CD4-positive, alpha-beta memory T cell (primary cell): Measurements from ENCODE around the gene SEC14L1. TPM values are rescaled to one million over a fixed set of nuclear protein-coding genes. Genes with fewer than 3 reads are reported as not detected.
A peak's percentile ranks its signal among the peaks of the same experiment; 100 is the strongest.

Experiments
- CTCF ChIA-PET: fragments of 350-600 bp; sonication (Branson Sonifier 250); formaldehyde crosslinking; loops from one replicate; lab custom pipeline; 2021; ENCODE audit warnings: inconsistent platforms; ENCODE audit not compliant: partially characterized antibody; lab: Charles Lee
- POLR2A ChIA-PET: fragments of 350-600 bp; sonication (Branson Sonifier 250); formaldehyde crosslinking; loops from one replicate; lab custom pipeline; 2021; ENCODE audit not compliant: partially characterized antibody; lab: Charles Lee
- DNase-seq, 5 donors: peaks; one replicate each; pipeline versions ENCODE4 v3.0.0 to v3.0.0-alpha.2; 2020 to 2022; ENCODE audit warnings: mixed read lengths in 1 of 5
- H3K27ac ChIP-seq: one replicate; pipeline ENCODE4 v1.7.0; 2013; ENCODE audit warnings: low read depth, low read length
- H3K27me3 ChIP-seq: 2 replicates; pipeline ENCODE4 v1.7.0; 2013; ENCODE audit warnings: mild to moderate bottlenecking, low read length, moderate library complexity; ENCODE audit not compliant: insufficient read depth
- H3K36me3 ChIP-seq: 2 replicates; pipeline ENCODE4 v1.7.0; 2013; ENCODE audit warnings: mild to moderate bottlenecking, low read length, moderate library complexity; ENCODE audit not compliant: insufficient read depth
- H3K4me1 ChIP-seq: 2 replicates; pipeline ENCODE4 v1.7.0; 2013; ENCODE audit warnings: mild to moderate bottlenecking, low read length, moderate library complexity; ENCODE audit not compliant: insufficient read depth
- H3K4me3 ChIP-seq, 2 donors: one replicate each; pipeline ENCODE4 v1.7.0; 2013; ENCODE audit warnings: low read length in 2 of 2, mild to moderate bottlenecking in 1 of 2
- H3K9me3 ChIP-seq, 2 donors: one replicate each; pipeline ENCODE4 v1.7.0; 2013; ENCODE audit warnings: low read length in 2 of 2, control low read depth in 1 of 2; ENCODE audit not compliant: control insufficient read depth in 1 of 2
- H3K27ac Mint-ChIP-seq, 7 donors: one replicate each; pipeline ENCODE4 v1.8.0; 2020 to 2021; ENCODE audit warnings: mixed read lengths in 7 of 7, mild to moderate bottlenecking in 6 of 7, inconsistent platforms in 3 of 7, moderate library complexity in 3 of 7
- H3K27me3 Mint-ChIP-seq, 2 donors: one replicate each; pipeline ENCODE4 v1.8.0; 2020 to 2021; ENCODE audit warnings: mixed read lengths in 2 of 2
- H3K36me3 Mint-ChIP-seq, 2 donors: one replicate each; pipeline ENCODE4 v1.8.0; 2020 to 2021; ENCODE audit warnings: mixed read lengths in 2 of 2, inconsistent platforms in 1 of 2, mild to moderate bottlenecking in 1 of 2
- H3K4me1 Mint-ChIP-seq, 4 donors: one replicate each; pipeline ENCODE4 v1.8.0; 2020 to 2021; ENCODE audit warnings: mixed read lengths in 4 of 4, mild to moderate bottlenecking in 1 of 4
- H3K4me3 Mint-ChIP-seq, 8 donors: one replicate each; pipeline ENCODE4 v1.8.0; 2020 to 2021; ENCODE audit warnings: mixed read lengths in 8 of 8, mild to moderate bottlenecking in 7 of 8, moderate library complexity in 6 of 8, inconsistent platforms in 3 of 8
- H3K9me3 Mint-ChIP-seq, 8 donors: one replicate each; pipeline ENCODE4 v1.8.0; 2020 to 2021; ENCODE audit warnings: mixed read lengths in 8 of 8, mild to moderate bottlenecking in 5 of 8, inconsistent platforms in 3 of 8, moderate library complexity in 1 of 8
- intact Hi-C: fragments of 100-400 bp; cut with micrococcal nuclease; formaldehyde crosslinking; loops from one replicate; pipeline ENCODE4 v1.15.1; 2023
- polyA plus RNA-seq, 2 donors: library from polyadenylated mRNA; unstranded; fragments of 300-500 nt; fragmentation: Illumina TruSeq; gene quantifications; one replicate each; pipeline ENCODE4 v1.2.3, GENCODE V29; 2021
- total RNA-seq, 2 experiments: library from RNA; stranded (reverse); gene quantifications; one replicate each; pipeline ENCODE4 v1.2.3, GENCODE V29; 2021

The SEC14L1 gene
- total and polyA plus RNA-seq, 4 experiments from 2014 or later: 8.9 to 35.5 (median 25.9) TPM

DNA sequence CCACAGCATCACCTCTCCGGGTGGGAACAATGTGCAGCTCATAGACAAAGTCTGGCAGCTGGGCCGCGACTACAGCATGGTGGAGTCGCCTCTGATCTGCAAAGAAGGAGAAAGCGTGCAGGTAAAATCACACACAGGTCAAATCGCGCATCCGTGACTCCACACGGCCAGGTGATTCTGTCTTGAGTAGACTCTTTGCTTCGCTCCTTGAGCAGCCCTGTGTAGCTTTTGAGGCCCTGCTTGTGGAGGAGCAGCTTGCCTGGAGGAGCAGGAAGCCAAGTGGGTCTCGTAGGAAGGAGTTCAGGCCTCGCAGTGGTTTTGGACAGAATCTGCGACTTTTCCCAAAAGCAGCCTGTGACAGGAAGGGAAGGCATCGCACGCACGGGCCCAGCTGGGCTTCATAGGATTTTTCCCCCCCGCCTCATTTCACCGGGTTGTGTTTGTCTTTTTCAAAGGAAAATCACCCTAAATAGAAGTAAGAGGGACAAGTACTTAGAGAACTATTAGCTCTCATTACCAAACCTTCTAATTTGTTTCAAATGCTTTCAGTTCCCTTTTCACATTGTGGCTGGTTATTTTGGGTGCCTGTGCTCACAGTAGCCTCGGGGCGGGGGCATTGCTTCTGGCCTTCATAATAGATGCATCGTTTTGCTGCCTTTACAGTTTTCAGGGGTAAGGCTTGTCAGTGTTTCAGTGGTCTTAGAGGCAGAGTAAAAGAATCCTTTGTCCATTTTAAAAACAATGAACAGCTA, 71.5 kb downstream of the SEC14L1 start:
- Histone ChIP-seq H3K27ac (no peak overlapping the region), H3K9me3 (no peaks in the 10 kb centered on the region), H3K36me3 (peaks cover 77% of the 10 kb centered on the region), H3K4me3 (no peak overlapping the region), H3K4me1 (no peaks in the 10 kb centered on the region), H3K27me3 (no peaks in the 10 kb centered on the region)
- ChIA-PET CTCF (no interaction called here), POLR2A (no interaction called here)
- H3K27me3 Mint-ChIP-seq: no peaks in the 10 kb centered on the region
- no peaks in the 10 kb centered on the region for H3K9me3 Mint-ChIP-seq
- H3K36me3 Mint-ChIP-seq: peaks cover 66 to 86% of the 10 kb centered on the region in 2 donors
- peak overlapping the region in 1 of 7 donors; percentile 55 for H3K27ac Mint-ChIP-seq
- no peak for DNase-seq
- H3K4me3 Mint-ChIP-seq: no peak overlapping the region
- intact Hi-C loops: no loop called here
- H3K4me1 Mint-ChIP-seq: peaks cover 0 to 4% (median under 1%) of the 10 kb centered on the region in 4 donors

GRCh38 chr17:77212833-77213777, 72.3 kb downstream of the SEC14L1 start:
- H3K4me1 Mint-ChIP-seq: peaks cover 0 to 4% (median under 1%) of the 10 kb centered on the region in 4 donors
- intact Hi-C loops: no loop called here
- Histone ChIP-seq H3K9me3 (no peaks in the 10 kb centered on the region), H3K4me3 (no peak overlapping the region), H3K4me1 (no peaks in the 10 kb centered on the region), H3K27ac (no peak overlapping the region), H3K36me3 (peaks cover 71% of the 10 kb centered on the region), H3K27me3 (no peaks in the 10 kb centered on the region)
- H3K27me3 Mint-ChIP-seq: no peaks in the 10 kb centered on the region
- POLR2A ChIA-PET: no interaction called here
- H3K36me3 Mint-ChIP-seq: peaks cover 70 to 85% of the 10 kb centered on the region in 2 donors
- H3K27ac Mint-ChIP-seq: peak overlapping the region in 1 of 7 donors; percentile 55
- no peaks in the 10 kb centered on the region for H3K9me3 Mint-ChIP-seq
- DNase-seq: no peak
- no peak overlapping the region for H3K4me3 Mint-ChIP-seq
- CTCF ChIA-PET: no interaction called here

GRCh38 chr17:77213778-77214132, 73.0 kb downstream of the SEC14L1 start:
- POLR2A ChIA-PET: no interaction called here
- H3K9me3 Mint-ChIP-seq: no peaks in the 10 kb centered on the region
- peaks cover 65% of the 10 kb centered on the region for H3K36me3 ChIP-seq
- H3K27me3 ChIP-seq: no peaks in the 10 kb centered on the region
- peaks cover 0 to 4% (median under 1%) of the 10 kb centered on the region in 4 donors for H3K4me1 Mint-ChIP-seq
- no peak for DNase-seq
- H3K27ac ChIP-seq: no peak overlapping the region
- H3K4me3 ChIP-seq: no peak overlapping the region
- H3K27me3 Mint-ChIP-seq: no peaks in the 10 kb centered on the region
- no peak overlapping the region for H3K27ac Mint-ChIP-seq
- H3K36me3 Mint-ChIP-seq: peaks cover 68 to 82% of the 10 kb centered on the region in 2 donors
- no peak overlapping the region for H3K4me3 Mint-ChIP-seq
- intact Hi-C loops: no loop called here
- no peaks in the 10 kb centered on the region for H3K9me3 ChIP-seq
- no peaks in the 10 kb centered on the region for H3K4me1 ChIP-seq
- CTCF ChIA-PET: no interaction called here

DNA sequence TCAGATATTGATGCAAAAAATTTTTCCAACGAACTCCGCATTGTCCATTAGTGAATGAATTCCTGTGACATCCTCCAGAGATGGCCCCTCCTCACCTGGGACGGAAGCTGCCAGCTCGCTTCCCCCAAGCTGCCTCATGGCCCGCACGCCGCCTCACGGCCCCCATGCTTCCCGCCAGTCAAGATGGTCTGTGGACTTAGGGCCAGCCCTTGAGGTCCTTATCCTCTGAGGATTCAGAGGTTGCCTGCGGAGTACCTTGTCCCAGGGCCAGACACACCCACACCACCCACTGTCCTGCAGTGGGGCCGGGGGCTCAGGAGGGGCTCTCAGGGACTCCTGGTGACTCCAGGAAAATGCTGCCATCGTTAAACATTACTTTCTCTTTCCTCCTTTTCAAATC, 73.6 kb downstream of the SEC14L1 start:
- H3K27ac ChIP-seq: no peak overlapping the region
- no peaks in the 10 kb centered on the region for H3K9me3 Mint-ChIP-seq
- H3K36me3 ChIP-seq: peaks cover 59% of the 10 kb centered on the region
- peaks cover 0 to 4% (median under 1%) of the 10 kb centered on the region in 4 donors for H3K4me1 Mint-ChIP-seq
- intact Hi-C loops: no loop called here
- H3K4me3 Mint-ChIP-seq: no peak overlapping the region
- no peaks in the 10 kb centered on the region for H3K27me3 ChIP-seq
- peaks cover 71 to 81% of the 10 kb centered on the region in 2 donors for H3K36me3 Mint-ChIP-seq
- no peak overlapping the region for H3K4me3 ChIP-seq
- no peak overlapping the region for H3K27ac Mint-ChIP-seq
- no peaks in the 10 kb centered on the region for H3K9me3 ChIP-seq
- H3K4me1 ChIP-seq: no peaks in the 10 kb centered on the region
- no peak for DNase-seq
- POLR2A ChIA-PET: no interaction called here
- CTCF ChIA-PET: no interaction called here
- no peaks in the 10 kb centered on the region for H3K27me3 Mint-ChIP-seq

DNA sequence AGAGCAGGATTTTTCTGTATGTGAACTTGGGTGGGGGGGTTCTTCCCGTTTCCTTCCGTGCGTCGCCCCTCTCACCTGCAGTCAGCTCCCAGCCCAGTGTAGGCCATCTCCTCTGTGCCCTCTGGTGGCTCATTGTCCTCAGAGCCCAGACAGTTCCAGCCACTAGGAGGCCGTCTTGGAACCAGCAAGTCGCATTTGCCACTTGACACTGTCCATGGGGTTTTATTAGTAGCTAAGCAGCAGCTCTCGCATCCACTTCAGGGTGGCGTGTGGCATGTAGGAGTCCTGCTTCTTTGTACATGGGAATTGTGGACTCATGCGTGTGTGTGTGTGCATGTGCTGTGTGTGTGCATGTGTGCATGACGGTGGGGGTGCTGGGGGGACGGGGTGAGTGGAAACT, 74.0 kb downstream of the SEC14L1 start:
- H3K36me3 ChIP-seq: peaks cover 55% of the 10 kb centered on the region
- H3K4me1 ChIP-seq: no peaks in the 10 kb centered on the region
- no peaks in the 10 kb centered on the region for H3K27me3 ChIP-seq
- no peak overlapping the region for H3K4me3 ChIP-seq
- H3K27ac ChIP-seq: no peak overlapping the region
- intact Hi-C loops: no loop called here
- H3K27me3 Mint-ChIP-seq: no peaks in the 10 kb centered on the region
- no peak overlapping the region for H3K4me3 Mint-ChIP-seq
- ChIA-PET POLR2A (no interaction called here), CTCF (no interaction called here)
- peaks cover 0 to 4% (median under 1%) of the 10 kb centered on the region in 4 donors for H3K4me1 Mint-ChIP-seq
- no peaks in the 10 kb centered on the region for H3K9me3 Mint-ChIP-seq
- H3K27ac Mint-ChIP-seq: no peak overlapping the region
- H3K9me3 ChIP-seq: no peaks in the 10 kb centered on the region
- H3K36me3 Mint-ChIP-seq: peaks cover 67 to 77% of the 10 kb centered on the region in 2 donors
- DNase-seq: peak in 1 of 5 donors; percentile 5

GRCh38 chr17:77215281-77215680, 74.5 kb downstream of the SEC14L1 start:
- ChIA-PET POLR2A (no interaction called here), CTCF (no interaction called here)
- H3K27me3 Mint-ChIP-seq: no peaks in the 10 kb centered on the region
- Histone ChIP-seq H3K9me3 (no peaks in the 10 kb centered on the region), H3K4me3 (no peak overlapping the region), H3K4me1 (no peaks in the 10 kb centered on the region), H3K36me3 (peaks cover 50% of the 10 kb centered on the region), H3K27ac (no peak overlapping the region), H3K27me3 (no peaks in the 10 kb centered on the region)
- peak overlapping the region in 1 of 7 donors; percentile 41 for H3K27ac Mint-ChIP-seq
- intact Hi-C loops: no loop called here
- H3K4me3 Mint-ChIP-seq: no peak overlapping the region
- H3K4me1 Mint-ChIP-seq: peaks cover 0 to 4% (median 0%) of the 10 kb centered on the region in 4 donors
- no peaks in the 10 kb centered on the region for H3K9me3 Mint-ChIP-seq
- no peak for DNase-seq
- peaks cover 63 to 72% of the 10 kb centered on the region in 2 donors for H3K36me3 Mint-ChIP-seq

DNA sequence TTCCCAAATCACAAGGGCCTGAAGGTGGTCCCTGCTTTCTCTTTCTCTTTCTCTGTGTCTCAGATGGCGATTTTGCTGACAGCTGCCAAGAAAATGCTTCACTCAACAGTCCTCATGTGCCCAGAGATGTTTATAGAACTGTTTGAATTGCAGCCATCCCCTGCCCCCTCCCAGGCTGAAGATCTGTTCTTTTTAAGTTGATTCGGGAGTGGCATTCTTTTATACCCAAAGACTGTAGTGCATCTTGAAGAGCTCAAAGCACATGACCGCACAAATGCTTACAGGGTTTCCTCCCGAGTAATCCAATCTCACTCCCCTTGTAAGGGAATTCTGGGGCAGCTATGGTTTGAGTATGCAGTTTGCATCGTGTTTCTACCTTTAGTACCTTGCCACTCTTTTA, 75.7 kb downstream of the SEC14L1 start:
- H3K4me1 ChIP-seq: no peaks in the 10 kb centered on the region
- Mint-ChIP-seq H3K4me1 (peaks cover 0 to 4% (median 0%) of the 10 kb centered on the region in 4 donors), H3K27me3 (no peaks in the 10 kb centered on the region), H3K9me3 (no peaks in the 10 kb centered on the region), H3K36me3 (peaks cover 50 to 60% of the 10 kb centered on the region in 2 donors), H3K27ac (no peak overlapping the region), H3K4me3 (no peak overlapping the region)
- intact Hi-C loops: no loop called here
- ChIA-PET POLR2A (interaction anchor here (1.5 kb wide), 1 partner anchor 76 kb away, joined by 3 read pairs; the partner anchor contains the start of gene SEC14L1), CTCF (no interaction called here)
- H3K27me3 ChIP-seq: no peaks in the 10 kb centered on the region
- no peak for DNase-seq
- peaks cover 38% of the 10 kb centered on the region for H3K36me3 ChIP-seq
- H3K27ac ChIP-seq: no peak overlapping the region
- H3K4me3 ChIP-seq: no peak overlapping the region
- no peaks in the 10 kb centered on the region for H3K9me3 ChIP-seq
